Panc1 (cell line): ENCODE measurements around the gene ZNF12.

Experiments used
- POLR2AphosphoS5 ChIP-seq: IDR thresholded peaks from 2 replicates; pipeline ENCODE4 v1.6.1; 2012; ENCODE audit warnings: mild to moderate bottlenecking, low read depth, low read length, moderate library complexity
- SIN3A ChIP-seq: IDR thresholded peaks from 2 replicates; pipeline ENCODE4 v1.6.1; 2012; ENCODE audit warnings: low read depth, mild to moderate bottlenecking, low read length, moderate library complexity, borderline replicate concordance; ENCODE audit not compliant: insufficient read depth
- TF ChIP-seq, protein P1 (sequence below): fragments of 450-650 bp; IDR thresholded peaks from 2 replicates; pipeline ENCODE4 v1.5.1; 2017; ENCODE audit warnings: mild to moderate bottlenecking

DNA sequence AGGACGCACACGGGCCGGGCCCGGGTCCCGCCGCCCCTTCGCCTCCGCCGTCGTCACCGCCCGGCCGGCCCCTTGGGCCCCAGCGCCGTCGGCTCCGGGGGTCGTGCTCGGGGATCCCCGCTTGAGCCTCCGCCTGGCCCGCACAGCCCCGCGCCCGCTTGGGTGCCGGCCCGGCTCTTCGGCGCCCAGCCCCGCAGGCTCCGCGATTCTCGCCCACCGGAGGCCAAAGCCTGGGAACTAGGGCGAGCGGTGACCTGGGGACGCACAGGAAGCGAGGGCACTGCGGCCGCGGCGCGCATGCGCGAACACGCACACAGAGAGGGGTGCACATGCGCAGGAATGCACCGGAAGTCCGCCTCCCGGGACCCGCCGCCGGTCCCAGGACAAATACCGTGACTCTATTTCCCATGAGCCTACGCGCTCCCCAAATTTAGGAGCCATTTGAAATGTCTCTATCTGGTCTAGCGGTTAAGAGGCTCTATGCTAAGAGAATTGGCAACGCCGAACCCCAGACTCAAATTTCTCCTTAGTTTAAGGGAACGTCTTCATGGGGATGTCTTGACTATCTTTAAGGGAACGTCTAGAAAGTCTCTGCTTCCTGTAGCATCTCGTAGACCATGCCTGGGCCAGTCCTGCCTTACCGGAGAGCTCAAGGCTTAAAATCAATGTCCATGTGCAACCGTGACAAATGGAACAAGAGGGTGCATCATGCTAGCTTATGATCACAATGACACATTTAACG is at the start of gene ZNF12:
- TF ChIP-seq, protein P1, sequence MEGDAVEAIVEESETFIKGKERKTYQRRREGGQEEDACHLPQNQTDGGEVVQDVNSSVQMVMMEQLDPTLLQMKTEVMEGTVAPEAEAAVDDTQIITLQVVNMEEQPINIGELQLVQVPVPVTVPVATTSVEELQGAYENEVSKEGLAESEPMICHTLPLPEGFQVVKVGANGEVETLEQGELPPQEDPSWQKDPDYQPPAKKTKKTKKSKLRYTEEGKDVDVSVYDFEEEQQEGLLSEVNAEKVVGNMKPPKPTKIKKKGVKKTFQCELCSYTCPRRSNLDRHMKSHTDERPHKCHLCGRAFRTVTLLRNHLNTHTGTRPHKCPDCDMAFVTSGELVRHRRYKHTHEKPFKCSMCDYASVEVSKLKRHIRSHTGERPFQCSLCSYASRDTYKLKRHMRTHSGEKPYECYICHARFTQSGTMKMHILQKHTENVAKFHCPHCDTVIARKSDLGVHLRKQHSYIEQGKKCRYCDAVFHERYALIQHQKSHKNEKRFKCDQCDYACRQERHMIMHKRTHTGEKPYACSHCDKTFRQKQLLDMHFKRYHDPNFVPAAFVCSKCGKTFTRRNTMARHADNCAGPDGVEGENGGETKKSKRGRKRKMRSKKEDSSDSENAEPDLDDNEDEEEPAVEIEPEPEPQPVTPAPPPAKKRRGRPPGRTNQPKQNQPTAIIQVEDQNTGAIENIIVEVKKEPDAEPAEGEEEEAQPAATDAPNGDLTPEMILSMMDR: no peak
- TF ChIP-seq POLR2AphosphoS5: peak; percentile 85
- TF ChIP-seq SIN3A: 0 out of 2 replicates have a peak, but pooled peaks have one; percentile 63
